CD4-positive, alpha-beta T cell (primary cell): ENCODE measurements around the gene CCNT2. TPM values are rescaled to one million over a fixed set of nuclear protein-coding genes. Genes with fewer than 3 reads are reported as not detected.
A peak's percentile ranks its signal among the peaks of the same experiment; 100 is the strongest.

ENCODE experiments used
- ATAC-seq: fragments of 200-7000 bp; cut with Tn5 transposase; one replicate; pipeline ENCODE4 v1.10.0; 2022; ENCODE audit warnings: mild to moderate bottlenecking; ENCODE audit not compliant: poor library complexity
- CTCF ChIA-PET: fragments of 350-600 bp; sonication (Branson Sonifier 250); formaldehyde crosslinking; loops from one replicate; lab custom pipeline; 2021; ENCODE audit warnings: antibody characterized with exemption, inconsistent platforms; lab: Charles Lee
- POLR2A ChIA-PET: fragments of 350-600 bp; sonication (Branson Sonifier 250); formaldehyde crosslinking; loops from one replicate; lab custom pipeline; 2021; ENCODE audit warnings: antibody characterized with exemption, inconsistent platforms; lab: Charles Lee
- DNase-seq, 14 experiments: peaks; one replicate each; pipeline ENCODE4 v3.0.0-alpha.2; 2013 to 2020; ENCODE audit warnings: mixed read lengths in 2 of 14
- H3K27ac ChIP-seq, 2 donors: one replicate each; pipeline versions ENCODE4 v1.5.1 to v1.7.0; 2013; ENCODE audit warnings: low read length in 2 of 2, low read depth in 1 of 2, mild to moderate bottlenecking in 1 of 2
- H3K27me3 ChIP-seq, 2 experiments: 1 replicate in 1 of 2; 2 replicates in 1 of 2; pipeline versions ENCODE4 v1.6.1 to v1.7.0; 2013; ENCODE audit warnings: low read length in 2 of 2, control low read depth in 1 of 2, mild to moderate bottlenecking in 1 of 2, moderate library complexity in 1 of 2; ENCODE audit not compliant: insufficient read depth in 2 of 2, control insufficient read depth in 1 of 2
- H3K36me3 ChIP-seq: one replicate; pipeline ENCODE4 v1.6.1; 2013; ENCODE audit warnings: low read length, control low read depth; ENCODE audit not compliant: insufficient read depth
- H3K4me1 ChIP-seq: one replicate; pipeline ENCODE4 v1.6.1; 2013; ENCODE audit warnings: low read length, control low read depth; ENCODE audit not compliant: insufficient read depth
- H3K4me3 ChIP-seq: one replicate; pipeline ENCODE4 v1.5.1; 2013; ENCODE audit warnings: mild to moderate bottlenecking, low read length, moderate library complexity
- H3K9me3 ChIP-seq, 2 experiments: 1 replicate in 1 of 2; 2 replicates in 1 of 2; pipeline versions ENCODE4 v1.6.1 to v1.7.0; 2013; ENCODE audit warnings: low read length in 2 of 2, mild to moderate bottlenecking in 2 of 2, control low read depth in 1 of 2, moderate library complexity in 1 of 2; ENCODE audit not compliant: control insufficient read depth in 1 of 2, insufficient read depth in 1 of 2
- H3K27ac Mint-ChIP-seq: one replicate; pipeline ENCODE4 v1.8.0; 2020; ENCODE audit warnings: mixed read lengths
- H3K27me3 Mint-ChIP-seq: one replicate; pipeline ENCODE4 v1.8.0; 2021; ENCODE audit warnings: mixed read lengths
- H3K36me3 Mint-ChIP-seq: one replicate; pipeline ENCODE4 v1.8.0; 2021; ENCODE audit warnings: low read depth, mixed read lengths
- H3K4me1 Mint-ChIP-seq: one replicate; pipeline ENCODE4 v1.8.0; 2021; ENCODE audit warnings: low read depth, mixed read lengths
- H3K4me3 Mint-ChIP-seq: one replicate; pipeline ENCODE4 v1.8.0; 2020; ENCODE audit warnings: mild to moderate bottlenecking, mixed read lengths
- H3K9me3 Mint-ChIP-seq: one replicate; pipeline ENCODE4 v1.8.0; 2020; ENCODE audit warnings: mixed read lengths
- intact Hi-C, 2 experiments: fragments of 100-400 bp; cut with DNase I in 1 of 2; cut with micrococcal nuclease in 1 of 2; formaldehyde crosslinking; loops; one replicate each; pipeline versions ENCODE4 v1.15.1 to v1.9.0; 2023 to 2025; cut with DNase I, micrococcal nuclease
- total RNA-seq, 174 experiments: library from RNA in 2 of 174; stranded (reverse) in 2 of 174; gene quantifications; one replicate each; pipeline ENCODE4 v1.2.3 and lab custom pipeline; 2021 to 2026
- TF ChIP-seq, protein P1 (sequence below): fragments of 200-600 bp; IDR thresholded peaks from one replicate; pipeline ENCODE4 v1.8.0; 2022; ENCODE audit warnings: antibody characterized with exemption, mild to moderate bottlenecking

CCNT2 gene
- total RNA-seq, 2 experiments from 2014 or later: 62.1 to 67.5 TPM

DNA sequence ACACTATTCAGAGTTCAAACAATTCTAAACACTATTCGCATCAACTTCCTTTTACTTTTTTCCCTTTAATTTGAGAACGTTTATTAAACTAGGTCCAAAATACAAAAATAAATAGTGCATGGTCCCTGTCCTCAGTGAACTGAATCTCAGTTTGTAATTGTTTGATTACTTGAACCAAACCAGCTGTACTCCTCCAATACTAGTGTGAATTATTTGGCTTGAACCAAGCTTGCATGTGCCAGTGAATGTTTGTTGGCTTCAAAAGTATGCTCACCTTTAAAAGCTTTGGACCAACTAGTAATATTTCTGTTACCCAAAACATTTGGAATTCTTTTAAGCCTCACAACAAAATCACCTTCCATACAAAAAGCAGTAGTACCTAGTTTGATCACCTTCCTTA, 15.5 kb downstream of the CCNT2 start:
- Mint-ChIP-seq H3K36me3 (peaks cover 80% of the 10 kb centered on the region), H3K27me3 (no peaks in the 10 kb centered on the region), H3K4me1 (peaks cover 76% of the 10 kb centered on the region), H3K9me3 (no peaks in the 10 kb centered on the region), H3K27ac (peak overlapping the region; percentile 52), H3K4me3 (no peak overlapping the region)
- ChIA-PET POLR2A (interaction anchor here (0.9 to 1.1 kb wide), 2 partner anchors 8 to 16 kb away, joined by 3 read pairs; partner anchors contain the start of gene CCNT2), CTCF (no interaction called here)
- ATAC-seq: no peak
- H3K9me3 ChIP-seq: no peaks in the 10 kb centered on the region
- intact Hi-C loops: no loop called here
- H3K27me3 ChIP-seq: no peaks in the 10 kb centered on the region
- TF ChIP-seq, protein P1, sequence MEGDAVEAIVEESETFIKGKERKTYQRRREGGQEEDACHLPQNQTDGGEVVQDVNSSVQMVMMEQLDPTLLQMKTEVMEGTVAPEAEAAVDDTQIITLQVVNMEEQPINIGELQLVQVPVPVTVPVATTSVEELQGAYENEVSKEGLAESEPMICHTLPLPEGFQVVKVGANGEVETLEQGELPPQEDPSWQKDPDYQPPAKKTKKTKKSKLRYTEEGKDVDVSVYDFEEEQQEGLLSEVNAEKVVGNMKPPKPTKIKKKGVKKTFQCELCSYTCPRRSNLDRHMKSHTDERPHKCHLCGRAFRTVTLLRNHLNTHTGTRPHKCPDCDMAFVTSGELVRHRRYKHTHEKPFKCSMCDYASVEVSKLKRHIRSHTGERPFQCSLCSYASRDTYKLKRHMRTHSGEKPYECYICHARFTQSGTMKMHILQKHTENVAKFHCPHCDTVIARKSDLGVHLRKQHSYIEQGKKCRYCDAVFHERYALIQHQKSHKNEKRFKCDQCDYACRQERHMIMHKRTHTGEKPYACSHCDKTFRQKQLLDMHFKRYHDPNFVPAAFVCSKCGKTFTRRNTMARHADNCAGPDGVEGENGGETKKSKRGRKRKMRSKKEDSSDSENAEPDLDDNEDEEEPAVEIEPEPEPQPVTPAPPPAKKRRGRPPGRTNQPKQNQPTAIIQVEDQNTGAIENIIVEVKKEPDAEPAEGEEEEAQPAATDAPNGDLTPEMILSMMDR: no peak
- H3K4me3 ChIP-seq: no peak overlapping the region
- DNase-seq: no peak
- H3K4me1 ChIP-seq: peaks cover 18% of the 10 kb centered on the region
- H3K27ac ChIP-seq: no peak overlapping the region
- H3K36me3 ChIP-seq: peaks cover 44% of the 10 kb centered on the region

DNA sequence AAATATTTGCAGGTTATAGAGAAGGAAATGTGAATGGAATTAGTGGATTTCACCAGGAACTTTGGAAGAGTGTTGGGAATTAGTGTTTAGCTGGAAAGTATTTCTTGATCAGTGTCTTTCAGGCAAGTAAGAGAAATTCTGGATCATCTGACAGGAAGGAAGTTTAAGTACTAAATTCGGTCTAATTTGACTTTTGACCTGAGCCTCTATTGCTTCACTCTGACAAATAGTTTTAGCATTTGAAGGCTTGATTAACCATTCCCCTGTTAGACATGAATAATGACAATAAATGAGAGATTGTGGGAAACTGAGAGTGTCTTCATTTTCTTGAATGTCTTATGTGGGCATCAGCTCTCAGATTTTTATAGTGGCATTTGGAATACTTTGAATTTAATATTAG, 16.0 kb downstream of the CCNT2 start:
- Histone ChIP-seq H3K4me3 (no peak overlapping the region), H3K27ac (no peak overlapping the region), H3K27me3 (no peaks in the 10 kb centered on the region), H3K9me3 (no peaks in the 10 kb centered on the region), H3K36me3 (peaks cover 46% of the 10 kb centered on the region), H3K4me1 (peaks cover 14% of the 10 kb centered on the region)
- POLR2A ChIA-PET: interaction anchor here (0.9 to 1.1 kb wide), 2 partner anchors 9 to 16 kb away, joined by 3 read pairs; partner anchors contain the start of gene CCNT2
- Mint-ChIP-seq H3K27ac (peak overlapping the region; percentile 52), H3K36me3 (peaks cover 83% of the 10 kb centered on the region), H3K4me3 (no peak overlapping the region), H3K9me3 (no peaks in the 10 kb centered on the region), H3K4me1 (peaks cover 75% of the 10 kb centered on the region), H3K27me3 (no peaks in the 10 kb centered on the region)
- CTCF ChIA-PET: no interaction called here
- intact Hi-C loops: no loop called here
- ATAC-seq (no peak), DNase-seq (no peak)
- TF ChIP-seq, protein P1: no peak

DNA sequence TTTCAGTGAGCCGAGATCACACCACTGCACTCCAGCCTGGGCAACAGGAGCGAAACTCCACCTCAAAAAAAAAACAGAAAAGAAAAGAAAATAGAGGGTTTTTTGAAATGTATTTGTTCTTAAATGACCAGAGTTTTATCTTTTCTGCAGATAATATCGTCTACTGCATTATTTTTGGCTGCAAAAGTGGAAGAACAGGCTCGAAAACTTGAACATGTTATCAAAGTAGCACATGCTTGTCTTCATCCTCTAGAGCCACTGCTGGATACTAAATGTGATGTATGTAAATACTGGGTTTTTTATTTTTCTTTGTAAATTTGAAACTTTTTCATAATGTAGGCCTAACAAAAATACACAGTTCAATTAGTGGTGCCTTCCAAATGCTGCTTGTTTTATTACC, 18.1 kb downstream of the CCNT2 start:
- H3K9me3 ChIP-seq: no peaks in the 10 kb centered on the region
- Mint-ChIP-seq H3K27ac (no peak overlapping the region), H3K9me3 (no peaks in the 10 kb centered on the region), H3K4me3 (no peak overlapping the region), H3K27me3 (no peaks in the 10 kb centered on the region), H3K4me1 (peaks cover 64% of the 10 kb centered on the region), H3K36me3 (peaks cover 80% of the 10 kb centered on the region)
- peaks cover 8% of the 10 kb centered on the region for H3K4me1 ChIP-seq
- H3K27me3 ChIP-seq: no peaks in the 10 kb centered on the region
- ChIA-PET POLR2A (no interaction called here), CTCF (no interaction called here)
- peaks cover 60% of the 10 kb centered on the region for H3K36me3 ChIP-seq
- intact Hi-C loops: no loop called here
- H3K27ac ChIP-seq: no peak overlapping the region
- no peak overlapping the region for H3K4me3 ChIP-seq
- TF ChIP-seq, protein P1: no peak
- no peak for DNase-seq
- no peak for ATAC-seq
